K562 (cell line): ENCODE results near the gene INO80E. TPM values are rescaled to one million over a fixed set of nuclear protein-coding genes. Genes with fewer than 3 reads are reported as not detected.
A peak's percentile ranks its signal among the peaks of the same experiment; 100 is the strongest.

Experiments
- ATAC-seq: fragments of 200-7000 bp; cut with Tn5 transposase; 3 replicates; pipeline ENCODE4 v1.9.1; 2020; ENCODE audit warnings: moderate library complexity
- BruUV-seq: library from RNA; stranded (reverse); fragments of 400-500 nt; replicated peaks from 2 replicates; lab custom pipeline; 2021; lab: Mats Ljungman, UMichigan
- CTCF ChIA-PET: fragments of 300-600 bp; formaldehyde crosslinking; extraction: SDS; loops from one replicate; lab custom pipeline; 2021; ENCODE audit warnings: low intra/inter-chr PET ratio; lab: Yijun Ruan, JAX
- POLR2A ChIA-PET: fragments of 300-600, 350-650 bp; sonication (Branson Sonifier 250); formaldehyde crosslinking; extraction: SDS; loops from one replicate; lab custom pipeline; 2021; ENCODE audit warnings: antibody characterized with exemption, inconsistent platforms; lab: Yijun Ruan, JAX
- DNase-seq, 4 experiments: peaks; one replicate each; pipeline versions ENCODE4 v3.0.0 to v3.0.0-alpha.2; 2011 to 2018; ENCODE audit warnings: low spot score in 3 of 4, mixed read lengths in 3 of 4; ENCODE audit errors: extremely low read depth in 1 of 4
- FAIRE-seq: peaks from 2 replicates; lab custom pipeline; 2011; peaks lifted over from hg19 to GRCh38; lab: Jason Lieb, UNC
- H2AFZ ChIP-seq: 2 replicates; pipeline ENCODE4 v1.6.0; 2011; ENCODE audit warnings: low read depth, low read length, control low read depth, inconsistent platforms
- H3K27ac ChIP-seq: fragments of 200-600 bp; 3 replicates; pipeline ENCODE4 v1.8.0; 2011; ENCODE audit warnings: low read depth, mild to moderate bottlenecking, control low read depth, inconsistent platforms, low read length, moderate library complexity, mixed read lengths; ENCODE audit errors: extremely low read depth
- H3K27me3 ChIP-seq, 2 experiments: fragments of 300-600 bp in 1 of 2; 2 replicates in 1 of 2; 3 replicates in 1 of 2; pipeline versions ENCODE4 v1.6.0 to v1.8.0; 2011; ENCODE audit warnings: inconsistent platforms in 2 of 2, low read length in 2 of 2, mild to moderate bottlenecking in 1 of 2, mixed read lengths in 1 of 2, moderate library complexity in 1 of 2; ENCODE audit not compliant: control insufficient read depth in 2 of 2, insufficient read depth in 2 of 2
- H3K36me3 ChIP-seq: fragments of 300-600 bp; 3 replicates; pipeline ENCODE4 v1.8.0; 2011; ENCODE audit warnings: mild to moderate bottlenecking, low read length, inconsistent platforms; ENCODE audit not compliant: control insufficient read depth, insufficient read depth
- H3K4me1 ChIP-seq, 2 experiments: fragments of 200-600 bp in 1 of 2; replicated peaks in 1 of 2; 2 replicates in 1 of 2; 3 replicates in 1 of 2; pipeline versions ENCODE4 v1.5.1 to v1.8.0; 2011; ENCODE audit warnings: inconsistent platforms in 2 of 2, low read length in 2 of 2, mild to moderate bottlenecking in 1 of 2, mixed read lengths in 1 of 2, moderate library complexity in 1 of 2; ENCODE audit not compliant: control insufficient read depth in 2 of 2, insufficient read depth in 2 of 2
- H3K4me2 ChIP-seq: 2 replicates; pipeline ENCODE4 v1.6.1; 2011; ENCODE audit warnings: low read length, control low read depth, inconsistent platforms, mixed read lengths; ENCODE audit not compliant: insufficient read depth
- H3K4me3 ChIP-seq: fragments of 200-600 bp; sonication (generic), shearing (Covaris generic); 2 replicates; pipeline ENCODE4 v1.5.1; 2016; ENCODE audit warnings: control low read depth, inconsistent platforms
- H3K79me2 ChIP-seq: fragments of 200-600 bp; 3 replicates; pipeline ENCODE4 v1.8.0; 2011; ENCODE audit warnings: low read length, inconsistent platforms; ENCODE audit not compliant: control insufficient read depth, insufficient read depth
- H3K9ac ChIP-seq, 2 experiments: 2 replicates each; pipeline versions ENCODE4 v1.6.0 to v1.6.1; 2011; ENCODE audit warnings: low read depth in 2 of 2, low read length in 2 of 2, control low read depth in 1 of 2, inconsistent platforms in 1 of 2, mild to moderate bottlenecking in 1 of 2, mixed read lengths in 1 of 2; ENCODE audit not compliant: insufficient read depth in 1 of 2
- H3K9me1 ChIP-seq: one replicate; pipeline ENCODE4 v1.6.0; 2011; ENCODE audit warnings: inconsistent platforms, mild to moderate bottlenecking, low read length, moderate library complexity; ENCODE audit not compliant: control insufficient read depth, insufficient read depth
- H3K9me3 ChIP-seq: replicated peaks from 2 replicates; pipeline ENCODE4 v1.5.1; 2011; ENCODE audit warnings: low read depth, low read length, inconsistent platforms; ENCODE audit not compliant: control insufficient read depth, insufficient read depth
- H4K20me1 ChIP-seq: replicated peaks from 2 replicates; pipeline ENCODE4 v1.6.1; 2011; ENCODE audit warnings: low read length, inconsistent platforms, mixed read lengths; ENCODE audit not compliant: control insufficient read depth, insufficient read depth
- CEBPB ChIP-seq: fragments of 450-650 bp; IDR thresholded peaks from 2 replicates; pipeline ENCODE4 v1.6.1; 2016; ENCODE audit warnings: missing genetic modification characterization, missing compliant biosample characterization
- SNRNP70 ChIP-seq: fragments of 200-400 bp; formaldehyde crosslinking; optimal IDR thresholded peaks from 2 replicates; pipeline ENCODE3; 2017; ENCODE audit warnings: low read depth, low read length
- ZNF551 ChIP-seq: fragments of 250-450 bp; sonication (Bioruptor Pico); IDR thresholded peaks from 2 replicates; pipeline ENCODE4 v1.5.0; 2021; ENCODE audit warnings: mild to moderate bottlenecking, moderate library complexity
- WGBS: fragments of 100-300 bp; shearing (Covaris generic); methylation state at CpG from one replicate; pipeline ENCODE4 v1.1.6; 2016; ENCODE audit warnings: low coverage, mixed read lengths; ENCODE audit not compliant: insufficient coverage; ENCODE audit errors: missing lambda C conversion rate; 5-methylcytosine and 5-hydroxymethylcytosine counted together
- in situ Hi-C: fragments of 300-500 bp; cut with MboI; formaldehyde crosslinking; loops from 4 replicates; pipeline ENCODE4 v1.15.0; 2018; ENCODE audit warnings: inconsistent platforms, mixed read lengths
- intact Hi-C: fragments of 100-400 bp; cut with micrococcal nuclease; formaldehyde crosslinking; loops from 2 replicates; pipeline ENCODE4 v1.14.2; 2022
- polyA plus RNA-seq, 8 experiments: library from polyadenylated mRNA; depleted of rRNA in 4 of 8; stranded (reverse) in 5 of 8; unstranded in 3 of 8; fragments of >200 nt; fragmentation: Nextera tagmentation in 2 of 8; fragmentation: Illumina TruSeq in 1 of 8; extraction: Ambion mirVana in 2 of 8; extraction: Trizol in 1 of 8; gene quantifications; 2 replicates each; pipeline versions ENCODE4 v1.2.1 to v1.2.3, GENCODE V29; 2011 to 2014; ENCODE audit warnings: inconsistent platforms in 1 of 8, missing spikeins in 1 of 8
- total RNA-seq, 7 experiments: library from RNA; depleted of rRNA in 6 of 7; stranded (reverse); fragments of >200 nt in 6 of 7; fragmentation: Illumina TruSeq in 2 of 7; extraction: Trizol in 2 of 7; gene quantifications; 2 replicates each; pipeline versions ENCODE4 v1.2.1 to v1.2.3, GENCODE V29; 2011 to 2021; ENCODE audit warnings: low replicate concordance in 1 of 7
- TF ChIP-seq, protein P1 (sequence below): fragments of 250-450 bp; sonication (Bioruptor Pico); IDR thresholded peaks from 2 replicates; pipeline ENCODE4 v1.9.0; 2021; ENCODE audit warnings: mild to moderate bottlenecking, inconsistent platforms
- TF ChIP-seq, protein P2 (sequence below): fragments of 250-450 bp; sonication (Bioruptor Pico); IDR thresholded peaks from 2 replicates; pipeline ENCODE4 v1.4.0; 2020
- TF ChIP-seq, protein P3 (sequence below): fragments of 200-800 bp; sonication (Bioruptor generic); IDR thresholded peaks from 2 replicates; pipeline ENCODE4 v1.6.1; 2017; ENCODE audit warnings: missing genetic modification characterization, missing compliant biosample characterization

The INO80E gene
- total and polyA plus RNA-seq, 9 of the 15 experiments (the other 6 are each of a cell fraction or from before 2014, with no cell fraction given), result 0.31 to 102 (median 49.3) TPM

DNA sequence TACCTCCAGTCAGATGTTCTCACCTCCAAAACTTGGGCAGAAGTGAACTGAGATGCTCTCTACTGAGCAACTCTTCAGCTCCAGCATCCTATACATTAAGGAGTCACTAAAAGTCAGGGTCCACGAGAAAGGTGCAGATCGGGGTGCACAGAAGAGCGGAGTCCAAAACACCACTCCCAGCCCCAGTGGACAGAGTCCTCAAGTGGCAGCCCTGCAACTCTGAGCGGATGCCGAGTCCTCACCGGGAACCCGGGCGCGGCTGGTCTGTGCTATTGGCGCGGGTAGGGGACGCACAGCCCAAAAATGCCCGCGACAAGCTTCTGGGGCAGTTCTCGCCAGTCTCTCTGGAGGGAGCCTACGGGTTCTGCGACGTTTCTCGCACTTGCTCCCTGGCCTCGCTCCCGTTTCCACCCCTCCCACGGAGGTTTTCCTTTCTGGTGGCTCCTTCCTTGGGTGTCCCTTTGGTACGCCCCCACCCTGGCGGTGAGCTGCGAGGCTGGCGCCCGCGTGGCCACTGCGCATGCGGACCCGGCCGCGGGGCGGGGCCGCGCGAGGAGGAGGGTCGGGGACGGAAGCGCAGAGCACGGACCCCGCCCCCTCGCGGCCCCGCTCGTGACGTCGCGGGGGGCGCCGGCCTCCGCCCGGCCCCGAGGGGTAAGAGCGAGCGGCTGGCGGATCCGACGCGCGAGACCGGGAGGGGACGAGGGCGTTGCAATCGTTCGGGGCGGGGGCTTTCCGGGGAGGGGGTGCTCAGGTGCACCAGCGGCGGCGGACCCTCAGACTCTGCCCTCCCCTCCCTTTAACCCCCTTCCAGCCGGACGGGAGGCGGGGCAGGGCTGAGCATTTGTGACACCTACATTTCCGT, 34.3 kb upstream of the INO80E start, which contains the start of gene TMEM219:
Gene TMEM219 (plus strand): TSS at position 601 of the 865 bp plus-strand sequence. CDS start 1,065 bp downstream, outside the sequence.
- no peaks in the 10 kb centered on the region; the same call in 1 of the 2 replicates for H3K9me3 ChIP-seq
- H3K4me2 ChIP-seq, result peak within 1 kb of the TSS; percentile 87
- peaks cover 7% of the 10 kb centered on the region; the same call in 2 of the 3 replicates for H3K36me3 ChIP-seq
- peak within 1 kb of the TSS; percentile 100 for H2AFZ ChIP-seq
- DNase-seq (peak; percentile 94 to 99 (median 98)), FAIRE-seq (peak; percentile 74), ATAC-seq (peak; percentile 98)
- H3K9ac ChIP-seq, result peak within 1 kb of the TSS; percentile 86 to 95
- H3K4me3 ChIP-seq, result peak within 1 kb of the TSS; percentile 69
- CTCF ChIA-PET, result no interaction called here
- no peaks in the 10 kb centered on the region for H4K20me1 ChIP-seq
- H3K27ac ChIP-seq, result peak within 1 kb of the TSS; percentile 85
- TSS peak; percentile 97 for BruUV-seq
- intact Hi-C loops (loop anchor here (5.0 kb wide), 1 partner anchor 34 kb away; the partner anchor contains the start of gene KCTD13), in situ Hi-C loops (no loop called here)
- H3K9me1 ChIP-seq, result no peaks in the 10 kb centered on the region
- POLR2A ChIA-PET, result interaction anchor here (0.6 to 3.3 kb wide), 8 partner anchors 12 to 810 kb away, joined by 3 to 18 read pairs (median 4); partner anchors contain the start of gene TAOK2
- H3K27me3 ChIP-seq, result no peaks in the 10 kb centered on the region
- under 1% methylated on average over 59 of the region's 75 CpGs for WGBS
- H3K4me1 ChIP-seq, result peaks cover 12 to 20% of the 10 kb centered on the region in 2 experiments; a peak in 4 of 5 replicates
- H3K79me2 ChIP-seq, result peaks cover 7% of the 10 kb centered on the region; the same call in 2 of the 3 replicates
- TF ChIP-seq, protein P1, sequence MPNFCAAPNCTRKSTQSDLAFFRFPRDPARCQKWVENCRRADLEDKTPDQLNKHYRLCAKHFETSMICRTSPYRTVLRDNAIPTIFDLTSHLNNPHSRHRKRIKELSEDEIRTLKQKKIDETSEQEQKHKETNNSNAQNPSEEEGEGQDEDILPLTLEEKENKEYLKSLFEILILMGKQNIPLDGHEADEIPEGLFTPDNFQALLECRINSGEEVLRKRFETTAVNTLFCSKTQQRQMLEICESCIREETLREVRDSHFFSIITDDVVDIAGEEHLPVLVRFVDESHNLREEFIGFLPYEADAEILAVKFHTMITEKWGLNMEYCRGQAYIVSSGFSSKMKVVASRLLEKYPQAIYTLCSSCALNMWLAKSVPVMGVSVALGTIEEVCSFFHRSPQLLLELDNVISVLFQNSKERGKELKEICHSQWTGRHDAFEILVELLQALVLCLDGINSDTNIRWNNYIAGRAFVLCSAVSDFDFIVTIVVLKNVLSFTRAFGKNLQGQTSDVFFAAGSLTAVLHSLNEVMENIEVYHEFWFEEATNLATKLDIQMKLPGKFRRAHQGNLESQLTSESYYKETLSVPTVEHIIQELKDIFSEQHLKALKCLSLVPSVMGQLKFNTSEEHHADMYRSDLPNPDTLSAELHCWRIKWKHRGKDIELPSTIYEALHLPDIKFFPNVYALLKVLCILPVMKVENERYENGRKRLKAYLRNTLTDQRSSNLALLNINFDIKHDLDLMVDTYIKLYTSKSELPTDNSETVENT (CRISPR knock-in tag), result no peak
- TF ChIP-seq, protein P2, sequence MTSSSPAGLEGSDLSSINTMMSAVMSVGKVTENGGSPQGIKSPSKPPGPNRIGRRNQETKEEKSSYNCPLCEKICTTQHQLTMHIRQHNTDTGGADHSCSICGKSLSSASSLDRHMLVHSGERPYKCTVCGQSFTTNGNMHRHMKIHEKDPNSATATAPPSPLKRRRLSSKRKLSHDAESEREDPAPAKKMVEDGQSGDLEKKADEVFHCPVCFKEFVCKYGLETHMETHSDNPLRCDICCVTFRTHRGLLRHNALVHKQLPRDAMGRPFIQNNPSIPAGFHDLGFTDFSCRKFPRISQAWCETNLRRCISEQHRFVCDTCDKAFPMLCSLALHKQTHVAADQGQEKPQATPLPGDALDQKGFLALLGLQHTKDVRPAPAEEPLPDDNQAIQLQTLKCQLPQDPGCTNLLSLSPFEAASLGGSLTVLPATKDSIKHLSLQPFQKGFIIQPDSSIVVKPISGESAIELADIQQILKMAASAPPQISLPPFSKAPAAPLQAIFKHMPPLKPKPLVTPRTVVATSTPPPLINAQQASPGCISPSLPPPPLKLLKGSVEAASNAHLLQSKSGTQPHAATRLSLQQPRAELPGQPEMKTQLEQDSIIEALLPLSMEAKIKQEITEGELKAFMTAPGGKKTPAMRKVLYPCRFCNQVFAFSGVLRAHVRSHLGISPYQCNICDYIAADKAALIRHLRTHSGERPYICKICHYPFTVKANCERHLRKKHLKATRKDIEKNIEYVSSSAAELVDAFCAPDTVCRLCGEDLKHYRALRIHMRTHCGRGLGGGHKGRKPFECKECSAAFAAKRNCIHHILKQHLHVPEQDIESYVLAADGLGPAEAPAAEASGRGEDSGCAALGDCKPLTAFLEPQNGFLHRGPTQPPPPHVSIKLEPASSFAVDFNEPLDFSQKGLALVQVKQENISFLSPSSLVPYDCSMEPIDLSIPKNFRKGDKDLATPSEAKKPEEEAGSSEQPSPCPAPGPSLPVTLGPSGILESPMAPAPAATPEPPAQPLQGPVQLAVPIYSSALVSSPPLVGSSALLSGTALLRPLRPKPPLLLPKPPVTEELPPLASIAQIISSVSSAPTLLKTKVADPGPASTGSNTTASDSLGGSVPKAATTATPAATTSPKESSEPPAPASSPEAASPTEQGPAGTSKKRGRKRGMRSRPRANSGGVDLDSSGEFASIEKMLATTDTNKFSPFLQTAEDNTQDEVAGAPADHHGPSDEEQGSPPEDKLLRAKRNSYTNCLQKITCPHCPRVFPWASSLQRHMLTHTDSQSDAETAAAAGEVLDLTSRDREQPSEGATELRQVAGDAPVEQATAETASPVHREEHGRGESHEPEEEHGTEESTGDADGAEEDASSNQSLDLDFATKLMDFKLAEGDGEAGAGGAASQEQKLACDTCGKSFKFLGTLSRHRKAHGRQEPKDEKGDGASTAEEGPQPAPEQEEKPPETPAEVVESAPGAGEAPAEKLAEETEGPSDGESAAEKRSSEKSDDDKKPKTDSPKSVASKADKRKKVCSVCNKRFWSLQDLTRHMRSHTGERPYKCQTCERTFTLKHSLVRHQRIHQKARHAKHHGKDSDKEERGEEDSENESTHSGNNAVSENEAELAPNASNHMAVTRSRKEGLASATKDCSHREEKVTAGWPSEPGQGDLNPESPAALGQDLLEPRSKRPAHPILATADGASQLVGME (CRISPR knock-in tag), result no peak
- TF ChIP-seq CEBPB (no peak), SNRNP70 (no peak), ZNF551 (CRISPR knock-in tag) (no peak)
- TF ChIP-seq, protein P3, sequence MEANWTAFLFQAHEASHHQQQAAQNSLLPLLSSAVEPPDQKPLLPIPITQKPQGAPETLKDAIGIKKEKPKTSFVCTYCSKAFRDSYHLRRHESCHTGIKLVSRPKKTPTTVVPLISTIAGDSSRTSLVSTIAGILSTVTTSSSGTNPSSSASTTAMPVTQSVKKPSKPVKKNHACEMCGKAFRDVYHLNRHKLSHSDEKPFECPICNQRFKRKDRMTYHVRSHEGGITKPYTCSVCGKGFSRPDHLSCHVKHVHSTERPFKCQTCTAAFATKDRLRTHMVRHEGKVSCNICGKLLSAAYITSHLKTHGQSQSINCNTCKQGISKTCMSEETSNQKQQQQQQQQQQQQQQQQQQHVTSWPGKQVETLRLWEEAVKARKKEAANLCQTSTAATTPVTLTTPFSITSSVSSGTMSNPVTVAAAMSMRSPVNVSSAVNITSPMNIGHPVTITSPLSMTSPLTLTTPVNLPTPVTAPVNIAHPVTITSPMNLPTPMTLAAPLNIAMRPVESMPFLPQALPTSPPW (CRISPR knock-in tag), result peak; percentile 93
